GM21367 (cell line): ENCODE data around the gene AMDHD2.

Experiments
- ATAC-seq: cut with Tn5 transposase; IDR thresholded peaks from one replicate; pipeline ENCODE4 v1.9.1; 2021; ENCODE audit not compliant: unreplicated experiment

AMDHD2 gene

GRCh38 chr16:2498531-2499253, 21.5 kb upstream of the AMDHD2 start:
- ATAC-seq: no peak

GRCh38 chr16:2499454-2499853, 20.7 kb upstream of the AMDHD2 start:
- ATAC-seq: no peak

- no peak for ATAC-seq
These were observed 20.2 kb upstream of the AMDHD2 start for GRCh38 chr16:2499890-2500429.

- no peak for ATAC-seq
These were observed 19.7 kb upstream of the AMDHD2 start for GRCh38 chr16:2500430-2500917.

- ATAC-seq: no peak
These were observed 19.0 kb upstream of the AMDHD2 start for GRCh38 chr16:2500918-2501750.

- no peak for ATAC-seq
These were observed 17.9 kb upstream of the AMDHD2 start for GRCh38 chr16:2501946-2502895.

GRCh38 chr16:2505695-2506094, 14.5 kb upstream of the AMDHD2 start:
- ATAC-seq: no peak

- peak; percentile 54 for ATAC-seq
These were observed 13.0 kb upstream of the AMDHD2 start for GRCh38 chr16:2507052-2507659.

GRCh38 chr16:2507665-2508064, 12.5 kb upstream of the AMDHD2 start:
- ATAC-seq: no peak

GRCh38 chr16:2508722-2509400, 11.3 kb upstream of the AMDHD2 start:
- ATAC-seq: no peak

- ATAC-seq: no peak
These were observed 8.9 kb upstream of the AMDHD2 start for GRCh38 chr16:2511128-2511800.

GRCh38 chr16:2511996-2512734, 8.0 kb upstream of the AMDHD2 start:
- no peak for ATAC-seq

- ATAC-seq: no peak
These were observed 7.3 kb upstream of the AMDHD2 start for GRCh38 chr16:2512735-2513404.

- peak; percentile 57 for ATAC-seq
These were observed 6.5 kb upstream of the AMDHD2 start, which contains the start of gene ATP6V0C for GRCh38 chr16:2513405-2514332. ATP6V0C (plus strand) TSS chr16:2513952; CDS start chr16:2514104, 152 bp downstream.

GRCh38 chr16:2514333-2515179, 5.6 kb upstream of the AMDHD2 start:
- ATAC-seq: no peak
